MCF 10A (cell line): ENCODE data around the gene RAMP3. TPM values are rescaled to one million over a fixed set of nuclear protein-coding genes. Genes with fewer than 3 reads are reported as not detected.

Experiments used
- BruUV-seq: library from RNA; stranded (reverse); fragments of 400-500 nt; replicated peaks from 2 replicates; lab custom pipeline; 2021; lab: Mats Ljungman, UMichigan
- CTCF ChIA-PET: fragments of 300-600 bp; sonication (Branson Sonifier 250); formaldehyde crosslinking; extraction: SDS; loops from one replicate; lab custom pipeline; 2021; ENCODE audit warnings: antibody characterized with exemption, inconsistent platforms; lab: Yijun Ruan, JAX
- POLR2A ChIA-PET: fragments of 300-600, 350-650 bp; sonication (Branson Sonifier 250); formaldehyde crosslinking; extraction: SDS; loops from one replicate; lab custom pipeline; 2020; ENCODE audit warnings: antibody characterized with exemption, inconsistent platforms; lab: Yijun Ruan, JAX
- DNase-seq: peaks from one replicate; pipeline ENCODE4 v3.0.0-alpha.2; 2018; ENCODE audit not compliant: unreplicated experiment
- H3K27ac Mint-ChIP-seq: one replicate; pipeline ENCODE4 v1.8.0; 2022; ENCODE audit warnings: mild to moderate bottlenecking, low read depth, mixed read lengths; ENCODE audit not compliant: unreplicated experiment
- H3K27me3 Mint-ChIP-seq: one replicate; pipeline ENCODE4 v1.8.0; 2022; ENCODE audit warnings: mixed read lengths; ENCODE audit not compliant: insufficient read depth, unreplicated experiment
- H3K36me3 Mint-ChIP-seq: one replicate; pipeline ENCODE4 v1.8.0; 2022; ENCODE audit warnings: mild to moderate bottlenecking, moderate library complexity, mixed read lengths; ENCODE audit not compliant: insufficient read depth, unreplicated experiment
- H3K4me1 Mint-ChIP-seq: one replicate; pipeline ENCODE4 v1.8.0; 2022; ENCODE audit warnings: mixed read lengths; ENCODE audit not compliant: insufficient read depth, unreplicated experiment
- H3K4me3 Mint-ChIP-seq: one replicate; pipeline ENCODE4 v1.8.0; 2022; ENCODE audit warnings: mild to moderate bottlenecking, moderate library complexity, mixed read lengths; ENCODE audit not compliant: unreplicated experiment
- H3K9me3 Mint-ChIP-seq: one replicate; pipeline ENCODE4 v1.8.0; 2022; ENCODE audit warnings: mixed read lengths; ENCODE audit not compliant: unreplicated experiment
- intact Hi-C: fragments of 100-400 bp; cut with micrococcal nuclease; formaldehyde crosslinking; loops from 2 replicates; pipeline ENCODE4 v1.14.1; 2022
- total RNA-seq: library from RNA; stranded (reverse); gene quantifications from 2 replicates; pipeline ENCODE4 v1.2.3, GENCODE V29; 2022
- TF ChIP-seq, protein P1 (sequence below): fragments of 200-600 bp; IDR thresholded peaks from one replicate; pipeline ENCODE4 v1.8.0; 2022; ENCODE audit warnings: antibody characterized with exemption, mild to moderate bottlenecking; ENCODE audit not compliant: unreplicated experiment

The RAMP3 gene
- total RNA-seq, 1 experiment from 2014 or later, result not detected

DNA sequence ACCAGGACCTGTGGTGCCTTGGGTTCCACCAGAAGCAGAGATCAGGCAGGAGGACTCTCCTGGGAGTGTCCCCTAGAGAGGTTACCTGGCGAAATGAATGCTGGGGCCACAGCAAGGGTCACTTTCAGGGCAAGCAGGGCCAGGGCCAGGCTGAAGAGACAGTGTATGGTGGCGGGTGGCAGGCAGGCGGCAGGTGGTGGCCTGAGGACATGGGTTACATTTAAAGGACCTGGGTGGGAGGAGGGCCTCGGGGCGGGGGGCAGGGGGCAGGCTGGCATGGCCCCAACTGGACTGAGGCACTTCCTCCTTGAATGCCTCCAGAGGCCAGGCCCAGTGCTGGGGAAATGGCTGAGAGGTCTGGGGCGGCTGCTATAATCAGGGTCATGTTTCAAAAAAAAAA, 31.4 kb upstream of the RAMP3 start:
- intact Hi-C loops, result no loop called here
- TF ChIP-seq, protein P1, sequence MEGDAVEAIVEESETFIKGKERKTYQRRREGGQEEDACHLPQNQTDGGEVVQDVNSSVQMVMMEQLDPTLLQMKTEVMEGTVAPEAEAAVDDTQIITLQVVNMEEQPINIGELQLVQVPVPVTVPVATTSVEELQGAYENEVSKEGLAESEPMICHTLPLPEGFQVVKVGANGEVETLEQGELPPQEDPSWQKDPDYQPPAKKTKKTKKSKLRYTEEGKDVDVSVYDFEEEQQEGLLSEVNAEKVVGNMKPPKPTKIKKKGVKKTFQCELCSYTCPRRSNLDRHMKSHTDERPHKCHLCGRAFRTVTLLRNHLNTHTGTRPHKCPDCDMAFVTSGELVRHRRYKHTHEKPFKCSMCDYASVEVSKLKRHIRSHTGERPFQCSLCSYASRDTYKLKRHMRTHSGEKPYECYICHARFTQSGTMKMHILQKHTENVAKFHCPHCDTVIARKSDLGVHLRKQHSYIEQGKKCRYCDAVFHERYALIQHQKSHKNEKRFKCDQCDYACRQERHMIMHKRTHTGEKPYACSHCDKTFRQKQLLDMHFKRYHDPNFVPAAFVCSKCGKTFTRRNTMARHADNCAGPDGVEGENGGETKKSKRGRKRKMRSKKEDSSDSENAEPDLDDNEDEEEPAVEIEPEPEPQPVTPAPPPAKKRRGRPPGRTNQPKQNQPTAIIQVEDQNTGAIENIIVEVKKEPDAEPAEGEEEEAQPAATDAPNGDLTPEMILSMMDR, result no peak
- DNase-seq, result no peak
- ChIA-PET CTCF (interaction anchor here (0.6 to 7.1 kb wide), 2 partner anchors 11 to 16 kb away, joined by 3 to 47 read pairs; no protein-coding TSS in a partner anchor), POLR2A (no interaction called here)
- Mint-ChIP-seq H3K9me3 (no peaks in the 10 kb centered on the region), H3K27me3 (no peaks in the 10 kb centered on the region), H3K27ac (no peak overlapping the region), H3K4me1 (no peaks in the 10 kb centered on the region), H3K36me3 (no peaks in the 10 kb centered on the region), H3K4me3 (no peak overlapping the region)
- BruUV-seq, result no TSS peak

DNA sequence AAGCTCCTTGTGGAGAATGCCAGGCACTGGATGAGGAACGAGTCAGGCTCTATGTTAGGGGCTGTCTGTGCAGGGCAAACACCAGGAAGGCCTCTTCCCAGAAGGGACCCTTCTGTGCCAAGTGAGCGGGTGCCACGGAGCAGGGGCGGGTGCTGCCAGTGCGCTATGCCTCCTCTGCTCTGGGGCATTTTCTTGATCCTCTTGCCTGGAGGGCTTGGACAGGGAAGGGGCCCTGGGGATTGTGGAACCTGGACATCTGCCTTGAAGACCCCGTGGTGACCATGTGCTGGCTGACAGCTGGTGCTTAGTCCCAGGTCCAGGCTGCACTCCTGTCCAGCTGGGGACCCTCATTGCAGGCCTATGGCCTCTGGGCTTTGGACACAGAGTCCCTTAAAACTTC, 30.7 kb upstream of the RAMP3 start:
- Mint-ChIP-seq H3K27ac (no peak overlapping the region), H3K4me1 (no peaks in the 10 kb centered on the region), H3K36me3 (no peaks in the 10 kb centered on the region), H3K4me3 (no peak overlapping the region), H3K9me3 (no peaks in the 10 kb centered on the region), H3K27me3 (no peaks in the 10 kb centered on the region)
- BruUV-seq, result no TSS peak
- ChIA-PET POLR2A (interaction anchor here (0.5 to 1.5 kb wide), 3 partner anchors 16 to 1762 kb away, joined by 3 to 5 read pairs (median 3); partner anchors contain the start of gene TBRG4), CTCF (interaction anchor here (0.6 to 1.3 kb wide), 4 partner anchors 9 to 562 kb away, joined by 3 to 8 read pairs (median 4); no protein-coding TSS in a partner anchor)
- intact Hi-C loops, result no loop called here
- TF ChIP-seq, protein P1, result no peak
- DNase-seq, result no peak

DNA sequence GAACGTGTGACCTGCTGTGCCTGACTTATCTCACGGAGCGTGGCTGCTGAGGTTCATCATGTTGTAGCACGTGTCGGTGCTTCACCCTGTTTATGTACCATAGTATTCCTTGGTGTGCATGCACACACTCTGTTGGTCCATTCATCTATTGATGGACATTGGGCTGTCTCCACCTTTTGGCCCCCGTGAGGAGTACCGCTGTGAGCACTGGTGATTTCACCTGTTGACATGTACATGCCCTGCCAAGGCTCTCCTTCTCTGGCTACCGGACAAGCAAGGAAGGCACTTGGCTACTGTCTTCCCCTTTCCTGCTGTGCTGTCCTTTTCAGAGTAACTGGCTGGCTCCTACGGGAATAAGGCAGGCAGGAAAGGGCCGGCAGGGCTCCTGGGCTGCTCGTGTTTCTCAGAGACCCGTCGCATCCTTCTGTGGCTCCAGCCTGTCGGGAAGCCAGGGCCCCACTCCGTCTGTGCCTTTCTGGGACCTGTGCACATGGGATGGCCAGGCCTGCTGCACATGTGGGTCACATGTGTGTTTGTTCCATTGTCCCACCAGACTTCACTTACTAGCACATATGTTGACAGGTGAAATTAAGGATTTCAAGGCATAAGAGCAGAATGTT, 28.3 kb upstream of the RAMP3 start:
- TF ChIP-seq, protein P1, result no peak
- intact Hi-C loops, result no loop called here
- no peak for DNase-seq
- H3K4me1 Mint-ChIP-seq, result no peaks in the 10 kb centered on the region
- H3K27me3 Mint-ChIP-seq, result no peaks in the 10 kb centered on the region
- no TSS peak for BruUV-seq
- POLR2A ChIA-PET, result no interaction called here
- H3K27ac Mint-ChIP-seq, result no peak overlapping the region
- no peaks in the 10 kb centered on the region for H3K36me3 Mint-ChIP-seq
- CTCF ChIA-PET, result no interaction called here
- no peak overlapping the region for H3K4me3 Mint-ChIP-seq
- no peaks in the 10 kb centered on the region for H3K9me3 Mint-ChIP-seq

DNA sequence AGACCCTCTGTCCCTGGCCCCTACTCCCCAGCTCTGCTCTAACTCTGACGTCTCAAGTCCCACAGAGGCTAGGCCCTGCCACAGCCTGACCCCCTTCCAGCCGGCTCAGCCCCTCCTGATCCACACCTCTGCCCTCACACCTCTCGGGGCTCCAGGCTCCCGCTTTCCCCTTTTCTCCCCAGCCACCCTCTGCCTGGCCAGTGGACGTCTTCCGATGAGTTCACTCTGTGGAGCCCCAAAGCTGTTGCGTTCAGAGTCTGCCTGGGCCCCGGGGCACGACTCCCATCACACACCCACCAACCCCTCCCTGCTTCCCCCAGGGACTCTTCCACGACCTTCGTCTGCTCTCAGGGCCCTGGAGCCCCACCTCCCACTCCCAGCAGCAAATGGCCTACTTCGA, 27.7 kb upstream of the RAMP3 start:
- intact Hi-C loops, result loop anchor here (10.0 kb wide), 1 partner anchor 245 kb away; the partner anchor contains the start of gene PURB
- Mint-ChIP-seq H3K4me1 (no peaks in the 10 kb centered on the region), H3K9me3 (no peaks in the 10 kb centered on the region), H3K36me3 (no peaks in the 10 kb centered on the region), H3K27me3 (no peaks in the 10 kb centered on the region), H3K27ac (no peak overlapping the region), H3K4me3 (no peak overlapping the region)
- BruUV-seq, result no TSS peak
- ChIA-PET POLR2A (interaction anchor here (0.6 kb wide), 1 partner anchor 556 kb away, joined by 3 read pairs; the partner anchor contains the start of gene DDX56), CTCF (no interaction called here)
- DNase-seq, result no peak
- TF ChIP-seq, protein P1, result no peak
